BJ (cell line): Measurements from ENCODE around the gene EYA2. TPM values are rescaled to one million over a fixed set of nuclear protein-coding genes. Genes with fewer than 3 reads are reported as not detected.

Experiments
- CTCF ChIA-PET: fragments of 350-600 bp; formaldehyde crosslinking; extraction: SDS; loops from one replicate; lab custom pipeline; 2021; ENCODE audit warnings: antibody characterized with exemption, inconsistent platforms; lab: Yijun Ruan, JAX
- POLR2A ChIA-PET: fragments of 300-600 bp; sonication (Branson Sonifier 250); formaldehyde crosslinking; extraction: SDS; loops from one replicate; lab custom pipeline; 2021; ENCODE audit warnings: antibody characterized with exemption; lab: Charles Lee
- DNase-seq: peaks from one replicate; pipeline ENCODE4 v3.0.0-alpha.2; 2011; ENCODE audit warnings: low read depth
- H3K27me3 ChIP-seq: 2 replicates; pipeline ENCODE4 v1.6.0; 2011; ENCODE audit warnings: low read length; ENCODE audit not compliant: control insufficient read depth, insufficient read depth
- H3K36me3 ChIP-seq: 2 replicates; pipeline ENCODE4 v1.5.1; 2011; ENCODE audit warnings: low read length; ENCODE audit not compliant: control insufficient read depth, insufficient read depth
- H3K4me3 ChIP-seq: 2 replicates; pipeline ENCODE4 v1.5.1; 2011; ENCODE audit warnings: low read depth, mild to moderate bottlenecking, control low read depth, low read length
- CTCF ChIP-seq: IDR thresholded peaks from 2 replicates; pipeline ENCODE4 v1.5.1; 2011; ENCODE audit warnings: low read depth, mild to moderate bottlenecking, control low read depth, inconsistent platforms, low read length, moderate library complexity; ENCODE audit not compliant: insufficient read depth
- polyA plus RNA-seq: library from polyadenylated mRNA; depleted of rRNA; stranded (reverse); fragments of >200 nt; gene quantifications from 2 replicates; pipeline ENCODE4 v1.2.3, GENCODE V29; 2011

The EYA2 gene
- polyA plus RNA-seq, 1 experiment: 1.5 TPM

GRCh38 chr20:47146686-47147085 is 252.0 kb downstream of the EYA2 start:
- DNase-seq: no peak
- Histone ChIP-seq H3K4me3 (no peak overlapping the region), H3K27me3 (no peaks in the 10 kb centered on the region), H3K36me3 (no peaks in the 10 kb centered on the region)
- no peak for TF ChIP-seq CTCF
- ChIA-PET POLR2A (no interaction called here), CTCF (no interaction called here)

- CTCF ChIA-PET: interaction anchor here (0.6 to 3.9 kb wide), 5 partner anchors 8 to 395 kb away, joined by 3 to 38 read pairs (median 4); no protein-coding TSS in a partner anchor
- Histone ChIP-seq H3K4me3 (no peak overlapping the region), H3K36me3 (no peaks in the 10 kb centered on the region), H3K27me3 (no peaks in the 10 kb centered on the region)
- TF ChIP-seq CTCF: no peak
- POLR2A ChIA-PET: no interaction called here
- no peak for DNase-seq
Observed at GRCh38 chr20:47148059-47148458, 253.4 kb downstream of the EYA2 start.

- DNase-seq: no peak
- ChIA-PET POLR2A (no interaction called here), CTCF (interaction anchor here (1.2 to 3.9 kb wide), 7 partner anchors 9 to 397 kb away, joined by 3 to 38 read pairs (median 4); no protein-coding TSS in a partner anchor)
- no peaks in the 10 kb centered on the region for H3K27me3 ChIP-seq
- no peak overlapping the region for H3K4me3 ChIP-seq
- H3K36me3 ChIP-seq: no peaks in the 10 kb centered on the region
- no peak for TF ChIP-seq CTCF
Observed at GRCh38 chr20:47149939-47150338, 255.3 kb downstream of the EYA2 start.

DNA sequence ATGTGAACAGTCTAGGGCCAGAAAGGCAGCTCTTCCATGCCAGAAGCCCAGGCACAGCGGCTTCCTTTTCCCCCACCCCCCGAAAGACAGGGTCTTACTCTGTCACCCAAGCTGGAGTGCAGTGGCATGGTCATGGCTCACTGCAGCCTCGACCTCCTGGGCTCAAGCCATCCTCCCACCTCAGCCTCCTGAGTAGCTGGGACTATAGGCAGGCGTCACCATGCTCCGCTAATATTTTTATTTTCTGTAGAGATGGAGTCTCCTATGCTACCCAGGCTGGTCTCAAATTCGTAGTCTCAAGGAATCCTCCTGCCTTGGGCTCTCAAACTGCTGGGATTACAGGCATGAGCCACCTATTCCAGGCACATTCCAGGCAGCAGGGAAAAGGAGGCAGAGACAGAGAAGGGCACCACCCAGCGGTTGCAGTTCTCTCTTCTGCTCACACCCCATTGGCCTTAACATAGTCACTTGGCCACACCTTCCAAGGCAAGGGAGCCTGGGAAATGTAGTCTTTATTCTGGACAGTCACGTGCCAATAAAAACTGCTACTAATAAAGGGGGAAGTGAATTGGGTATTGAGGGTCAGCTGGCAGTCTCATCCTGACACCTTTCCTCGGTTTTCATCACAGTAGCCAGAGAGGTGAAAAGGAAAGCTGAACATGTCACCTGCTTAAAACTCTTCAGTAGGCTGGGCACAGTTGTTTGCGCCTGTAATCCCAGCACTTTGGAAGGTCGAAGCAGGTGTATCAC is 255.9 kb downstream of the EYA2 start:
- no peaks in the 10 kb centered on the region for H3K36me3 ChIP-seq
- peak; percentile 69 for TF ChIP-seq CTCF
- POLR2A ChIA-PET: no interaction called here
- no peak overlapping the region for H3K4me3 ChIP-seq
- DNase-seq: no peak
- no peaks in the 10 kb centered on the region for H3K27me3 ChIP-seq
- CTCF ChIA-PET: interaction anchor here (0.7 to 3.9 kb wide), 14 partner anchors 10 to 397 kb away, joined by 3 to 38 read pairs (median 3); no protein-coding TSS in a partner anchor

- POLR2A ChIA-PET: no interaction called here
Observed at GRCh38 chr20:47152068-47152467, 257.4 kb downstream of the EYA2 start.

More at GRCh38 chr20:47152068-47152467, 257.4 kb downstream of the EYA2 start:
- H3K36me3 ChIP-seq: no peaks in the 10 kb centered on the region
- TF ChIP-seq CTCF: no peak
- H3K4me3 ChIP-seq: no peak overlapping the region
- H3K27me3 ChIP-seq: no peaks in the 10 kb centered on the region
- DNase-seq: no peak
- CTCF ChIA-PET: interaction anchor here (1.3 to 1.6 kb wide), 3 partner anchors 19 to 380 kb away, joined by 3 read pairs; no protein-coding TSS in a partner anchor
